NOMO-1 treated with dmso at 0.1 percent for 144 hours (cell line): ENCODE results near the gene ADGRB2.

Source experiments
- DNase-seq: peaks from one replicate; lab custom pipeline; 2025; ENCODE audit not compliant: unreplicated experiment; lab: John Stamatoyannopoulos, UW

Gene ADGRB2

DNA sequence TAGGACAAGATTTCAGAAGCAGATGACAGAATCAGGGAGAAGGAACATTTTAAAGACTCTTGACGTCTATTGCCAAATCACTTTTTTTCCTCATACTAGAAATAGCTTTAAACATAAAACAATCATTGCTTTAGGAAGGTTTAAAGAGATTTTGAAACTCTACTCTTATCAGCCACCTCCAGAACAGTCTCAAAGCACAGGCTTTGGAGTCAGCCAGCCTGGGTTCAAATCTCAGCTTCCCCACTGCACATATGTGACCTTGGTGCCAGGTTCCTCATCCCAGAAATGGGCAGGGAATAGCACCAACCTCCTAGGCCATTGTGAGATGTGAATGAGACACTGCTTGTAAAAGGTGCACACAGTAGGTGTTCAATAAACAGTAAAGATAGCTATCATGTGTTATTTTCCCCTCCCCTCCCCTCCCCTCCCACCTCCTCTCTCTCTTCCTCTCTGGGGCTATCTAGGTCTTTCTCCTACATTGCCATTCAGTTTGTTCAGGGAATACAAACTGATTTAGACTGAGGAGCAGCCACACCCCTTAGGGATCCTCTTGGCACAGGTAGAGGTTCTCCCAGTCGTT is 31.0 kb upstream of the ADGRB2 start:
- DNase-seq = no peak

DNA sequence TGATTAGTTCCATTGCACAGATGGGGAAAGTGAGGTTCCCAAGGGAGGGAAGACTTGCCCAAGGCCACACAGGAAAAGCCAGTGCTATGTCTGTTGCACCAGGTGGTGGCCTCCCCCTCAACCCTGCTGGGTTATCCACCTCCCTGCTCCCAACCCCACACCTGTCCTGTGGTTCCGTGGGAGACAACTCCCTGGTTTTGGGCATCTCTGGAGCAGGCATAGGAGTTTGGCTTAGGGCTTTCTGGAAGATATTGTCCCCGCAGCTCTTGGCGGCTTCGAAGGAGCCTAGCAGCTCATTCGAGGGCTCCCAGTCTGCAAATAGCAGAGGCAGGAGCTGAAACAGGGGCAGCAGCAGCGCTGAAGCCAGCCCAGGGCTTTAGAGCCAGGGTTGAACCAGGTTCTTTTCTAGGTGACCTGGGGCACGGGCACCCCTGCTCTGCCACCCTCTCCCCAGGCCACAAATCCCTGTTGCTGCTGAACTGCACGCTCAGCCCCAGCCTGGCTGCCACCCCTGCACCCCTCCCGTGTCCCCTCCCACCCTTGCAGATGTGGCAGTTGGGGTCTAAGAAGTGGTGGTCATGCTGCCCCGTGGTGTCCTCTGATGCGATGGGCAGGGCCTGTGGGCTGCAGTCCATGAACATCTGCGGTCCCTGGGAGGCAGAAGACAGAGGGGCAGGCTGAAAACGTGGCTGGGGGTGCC is 29.6 kb upstream of the ADGRB2 start:
- no peak for DNase-seq

DNA sequence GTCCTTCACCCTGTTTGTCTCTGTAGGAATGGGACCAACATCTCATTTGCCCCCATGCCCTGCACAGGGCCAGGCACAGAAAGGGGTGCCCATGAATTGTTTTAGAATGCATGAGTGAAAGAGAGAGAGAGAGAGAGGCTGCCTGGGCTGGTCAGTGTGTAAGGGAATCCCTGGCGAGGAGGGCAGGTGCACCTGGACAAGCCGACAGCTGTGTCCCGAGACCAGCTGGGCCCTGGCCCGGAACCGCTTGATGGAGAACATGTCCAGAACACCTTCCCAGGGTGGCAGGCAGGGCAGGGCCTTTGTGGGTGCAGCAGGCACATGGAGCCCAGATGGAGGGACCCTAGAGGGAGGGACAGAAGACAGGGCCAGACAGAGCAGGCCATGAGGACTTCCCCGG is 28.9 kb upstream of the ADGRB2 start:
- DNase-seq = no peak

DNA sequence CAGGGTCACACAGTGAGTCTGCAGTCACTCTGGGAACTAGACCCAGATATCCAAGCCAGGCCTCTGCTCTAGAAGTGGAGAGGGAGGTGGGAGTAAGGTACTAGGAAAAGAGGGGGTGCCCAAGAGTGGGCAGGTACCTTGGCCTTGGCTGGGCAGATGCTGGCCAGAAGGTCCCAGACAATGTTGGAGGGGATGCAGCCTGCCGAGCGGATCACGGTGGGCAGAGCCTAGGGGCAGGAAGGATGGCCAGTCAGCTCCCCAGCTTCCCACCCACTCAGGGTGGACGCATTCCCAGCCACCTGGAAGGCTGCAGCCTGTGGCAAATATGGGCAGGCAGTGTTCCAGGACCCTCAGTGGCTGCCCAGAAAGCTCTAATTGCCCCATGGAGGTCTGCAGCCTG is 28.4 kb upstream of the ADGRB2 start:
- DNase-seq = no peak

DNA sequence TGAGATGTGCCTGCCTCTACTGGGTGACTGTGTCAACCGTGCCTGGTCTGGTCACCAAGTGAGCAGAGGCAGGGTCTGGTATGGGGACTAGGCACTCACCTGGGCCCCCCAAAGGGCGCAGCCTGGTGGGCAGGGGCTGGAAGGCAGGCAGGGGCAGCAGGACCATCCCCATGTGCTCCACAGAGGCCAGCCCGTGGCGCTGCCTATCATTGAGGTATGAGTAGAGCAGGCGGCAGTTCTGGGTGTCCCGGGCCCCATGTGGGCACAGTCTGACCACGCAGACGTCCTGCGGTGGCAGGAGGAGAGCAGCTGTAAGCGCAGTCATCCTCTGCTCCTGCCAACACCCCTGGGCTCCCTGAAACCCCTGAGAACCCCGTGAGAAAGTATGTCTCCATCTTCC is 28.0 kb upstream of the ADGRB2 start:
- no peak for DNase-seq

DNA sequence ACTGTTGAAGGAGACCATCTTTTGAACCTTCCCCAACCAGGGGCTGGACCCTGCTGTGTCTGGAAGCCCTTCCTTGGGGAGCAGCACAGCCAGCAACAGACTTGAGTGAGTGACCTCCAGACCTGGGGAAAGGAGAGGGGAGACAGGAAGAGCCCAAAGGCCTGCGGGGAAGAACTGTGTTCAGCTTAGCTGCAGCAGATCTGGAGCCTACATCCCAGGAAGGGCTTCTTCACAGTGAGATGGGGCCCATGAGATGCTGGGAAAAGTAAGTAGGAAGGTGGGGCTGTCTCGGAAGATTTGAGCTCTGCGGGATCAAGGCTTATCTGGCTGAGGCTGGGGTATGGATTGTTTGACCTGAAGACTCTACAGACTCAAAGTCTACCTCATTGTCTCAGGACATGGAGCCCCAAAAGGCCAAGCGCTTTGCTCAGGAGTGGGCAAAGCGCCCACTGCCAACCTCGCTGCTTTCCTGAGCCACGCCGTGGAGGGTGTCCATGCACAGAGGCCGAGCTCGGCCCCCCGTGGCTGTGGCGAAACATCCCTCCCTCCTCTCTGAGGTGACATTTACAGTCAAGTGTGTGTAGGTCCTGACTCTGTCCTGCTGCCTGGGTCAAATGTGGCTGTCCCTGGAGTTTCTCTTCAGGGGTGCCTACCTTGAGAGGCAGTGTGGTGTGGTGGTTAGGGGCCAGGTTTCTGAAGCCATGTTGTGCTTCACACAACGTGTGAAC is 27.2 kb upstream of the ADGRB2 start:
- no peak for DNase-seq

DNA sequence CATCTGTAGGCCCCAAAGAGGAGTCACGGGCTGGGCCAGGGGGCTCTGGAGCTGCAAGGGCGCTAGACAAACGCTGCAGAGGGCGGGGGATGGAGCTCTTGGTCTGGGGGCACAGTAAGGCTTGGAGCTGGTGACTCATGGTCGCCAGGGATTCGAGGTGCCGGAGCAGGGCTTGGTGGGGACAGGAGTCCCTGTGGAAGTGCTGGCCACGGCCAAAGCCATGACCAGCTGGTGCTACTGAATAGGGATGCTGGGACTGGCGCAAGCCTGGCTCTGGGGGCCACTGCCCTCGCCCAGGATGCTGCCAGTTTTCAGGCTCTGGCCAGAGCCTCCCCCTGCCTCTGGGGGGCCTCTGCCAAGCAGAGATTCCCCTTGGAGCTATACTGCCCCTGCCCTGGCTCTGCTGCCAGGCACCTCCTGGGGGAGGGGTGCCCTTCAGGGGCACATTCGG is 26.5 kb upstream of the ADGRB2 start:
- DNase-seq = no peak

DNA sequence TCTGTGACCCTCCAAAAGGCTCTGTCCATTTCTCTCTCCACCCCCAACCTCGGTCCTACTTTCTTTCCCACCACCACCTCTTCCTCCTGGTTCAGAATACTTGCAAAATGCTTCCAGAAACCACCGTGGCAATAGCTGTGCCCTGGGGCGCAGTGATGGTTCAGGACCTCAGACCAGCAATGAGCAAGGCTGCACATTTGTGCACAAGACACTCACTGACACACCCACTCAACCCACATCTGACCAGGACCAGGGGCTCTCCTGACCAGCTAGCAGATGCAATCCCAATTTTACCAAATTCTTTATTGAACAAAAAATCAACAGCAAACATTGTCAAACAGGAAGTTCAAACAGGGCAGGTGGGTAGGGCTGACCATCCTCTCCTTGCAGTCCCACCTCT is 26.0 kb upstream of the ADGRB2 start:
- no peak for DNase-seq

DNA sequence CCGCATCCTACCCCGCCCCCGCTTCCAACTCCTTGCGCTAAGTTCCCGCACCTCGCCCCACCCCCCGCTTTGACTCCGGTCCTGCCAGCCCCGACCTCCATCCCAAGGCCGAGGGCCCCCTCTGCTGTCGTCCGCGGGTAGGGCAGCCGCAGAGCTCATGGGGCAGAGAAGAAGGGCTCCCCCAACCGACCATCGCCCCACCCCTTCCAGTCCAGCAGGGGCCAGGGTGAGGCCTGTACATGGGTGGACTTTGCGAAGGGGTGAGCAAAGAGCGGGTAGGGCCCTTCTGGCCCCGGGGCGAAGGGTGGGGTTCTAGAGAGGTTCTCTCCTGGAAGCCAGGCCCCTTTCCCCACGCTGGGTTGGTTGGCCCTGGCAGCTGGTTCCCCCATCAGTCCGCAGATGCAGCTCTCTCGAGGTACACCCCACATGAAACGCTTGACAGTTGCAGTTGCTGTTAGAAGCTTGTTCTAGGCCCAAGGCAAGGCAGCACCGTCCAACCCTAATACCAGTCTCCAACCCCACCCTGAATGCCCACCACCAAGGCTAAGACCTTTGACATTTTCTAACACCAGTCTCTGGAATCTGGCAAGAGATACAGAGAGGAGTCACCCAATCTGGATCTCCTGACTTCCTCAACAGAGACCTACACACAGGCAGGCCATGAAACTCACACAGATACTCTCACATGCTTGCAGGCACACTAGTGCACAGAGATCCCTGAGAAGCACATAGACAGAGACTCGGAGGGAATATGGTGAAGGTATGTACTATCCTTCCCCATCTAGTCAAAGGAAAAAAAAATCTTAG is 25.3 kb upstream of the ADGRB2 start:
- peak; percentile 84 for DNase-seq

DNA sequence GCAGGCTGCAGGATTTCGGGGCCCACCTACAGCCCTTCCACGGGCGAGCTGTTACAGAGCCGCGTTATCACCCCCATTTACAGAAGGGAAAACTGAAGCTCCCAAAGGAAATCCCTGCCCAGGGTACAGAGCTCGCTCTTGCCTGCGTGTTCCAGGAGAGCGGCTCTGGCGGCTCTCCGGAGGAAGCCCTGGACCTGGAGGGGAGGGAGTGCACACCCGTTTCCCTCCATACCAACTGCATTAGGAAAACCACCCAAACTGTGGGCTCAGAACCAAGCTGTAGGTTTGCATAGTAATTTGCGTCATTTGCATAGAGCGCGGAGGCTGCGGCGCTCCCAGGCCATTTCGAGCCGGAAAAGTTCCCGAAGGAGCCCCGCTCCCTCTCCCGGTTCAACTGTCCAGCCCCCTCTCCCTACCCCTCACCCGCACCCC is 24.7 kb upstream of the ADGRB2 start:
- DNase-seq = no peak

DNA sequence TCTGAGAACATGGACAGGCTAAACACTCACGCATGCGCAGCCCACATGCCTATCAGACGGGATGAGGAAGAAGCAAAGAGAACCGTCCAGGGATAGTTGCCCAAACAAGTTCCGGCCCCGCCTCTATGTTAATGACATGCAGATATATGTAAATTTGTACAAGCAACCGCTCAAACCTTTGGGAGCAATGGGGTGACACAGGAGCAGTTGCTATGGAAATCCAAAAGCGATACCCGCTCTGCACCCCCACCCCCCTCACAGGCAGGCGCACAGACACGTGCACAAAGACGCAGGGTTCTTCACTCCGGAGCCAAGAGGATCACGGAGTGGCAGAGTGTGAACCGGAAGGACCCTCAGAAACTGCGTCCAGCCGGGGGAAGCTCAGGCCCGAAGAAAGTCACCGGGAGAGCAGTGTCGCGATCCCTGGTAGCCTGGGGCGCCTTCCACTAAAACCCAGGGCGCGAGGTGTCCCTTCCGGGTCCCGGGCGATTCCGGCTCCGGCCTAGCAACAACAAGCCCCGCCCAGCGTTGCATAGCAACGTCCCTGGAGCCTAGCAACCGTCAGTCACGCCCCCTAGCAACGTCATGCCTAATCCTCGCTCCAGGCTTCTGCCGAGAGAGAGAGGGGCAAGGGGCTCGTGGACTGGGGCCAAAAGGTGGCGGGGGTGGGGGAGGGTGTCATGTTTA is 24.1 kb upstream of the ADGRB2 start:
- DNase-seq = peak; percentile 85

DNA sequence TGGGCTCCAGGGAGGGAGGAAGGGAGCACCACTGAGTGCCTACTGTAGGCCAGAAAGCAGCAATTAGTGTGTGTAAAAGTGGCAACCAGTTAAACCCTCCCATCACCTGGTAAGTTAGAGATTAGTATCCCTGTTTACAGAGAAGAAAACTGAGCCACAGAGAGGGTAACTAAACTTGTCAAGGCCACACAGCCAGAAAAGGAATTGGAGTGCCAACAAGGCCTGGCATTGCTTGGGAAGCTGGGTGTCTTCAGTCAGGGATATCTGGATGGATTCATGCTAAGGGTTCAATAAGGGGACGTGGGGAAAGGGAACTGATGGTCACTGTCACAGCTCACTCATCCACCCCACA is 23.6 kb upstream of the ADGRB2 start:
- DNase-seq = no peak

DNA sequence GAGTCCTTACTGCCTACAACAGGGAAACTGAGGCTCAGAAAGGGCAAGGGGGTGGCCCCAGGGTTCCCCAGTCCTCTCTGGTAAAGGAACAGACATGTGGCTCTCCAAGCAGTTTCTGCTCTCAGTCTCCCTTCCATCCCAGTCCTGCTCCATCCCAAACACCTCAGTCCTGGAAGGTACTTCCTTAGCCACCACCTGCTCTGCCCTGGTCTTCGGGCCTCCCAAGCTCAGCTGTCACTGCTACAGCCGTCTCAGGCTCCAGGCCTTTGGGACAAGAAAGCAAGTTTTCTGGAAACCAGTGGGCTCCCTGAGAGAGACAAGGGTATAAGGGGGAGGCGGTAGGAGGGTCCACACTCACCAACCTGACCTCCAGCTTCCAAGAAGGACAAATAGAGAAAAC is 23.1 kb upstream of the ADGRB2 start:
- DNase-seq = no peak

DNA sequence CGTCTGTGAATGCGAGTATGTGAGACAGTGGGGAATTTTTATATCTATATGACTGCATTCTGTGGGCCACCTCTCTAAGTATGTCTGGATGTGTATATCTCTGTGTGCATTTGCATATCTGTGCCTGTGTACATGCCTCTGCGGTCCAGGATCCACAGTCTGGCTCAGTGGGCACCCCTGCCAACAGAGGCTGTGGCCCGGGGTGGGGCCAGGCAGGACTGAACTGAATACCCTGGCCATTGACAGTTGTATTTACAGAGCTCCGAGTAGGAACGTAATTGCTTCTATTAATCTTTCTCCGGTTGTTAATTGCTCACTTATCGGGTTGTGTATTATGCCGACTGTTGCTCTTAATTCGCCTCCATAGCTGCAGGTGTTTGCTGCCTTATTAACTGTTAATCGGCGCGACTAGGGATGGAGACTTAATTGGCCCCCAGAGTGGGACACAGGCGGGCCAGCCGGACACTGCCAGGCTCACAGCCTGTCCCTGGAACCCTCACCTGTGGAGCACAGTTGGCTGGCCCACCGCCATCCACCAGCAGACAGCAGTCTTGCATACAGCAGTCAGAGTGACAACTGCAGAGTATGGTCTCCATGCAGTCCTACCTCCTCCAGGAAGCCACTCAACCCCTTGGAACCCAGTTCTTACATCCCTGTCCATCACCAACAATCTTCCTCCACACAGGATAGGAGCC is 22.4 kb upstream of the ADGRB2 start:
- DNase-seq = no peak

DNA sequence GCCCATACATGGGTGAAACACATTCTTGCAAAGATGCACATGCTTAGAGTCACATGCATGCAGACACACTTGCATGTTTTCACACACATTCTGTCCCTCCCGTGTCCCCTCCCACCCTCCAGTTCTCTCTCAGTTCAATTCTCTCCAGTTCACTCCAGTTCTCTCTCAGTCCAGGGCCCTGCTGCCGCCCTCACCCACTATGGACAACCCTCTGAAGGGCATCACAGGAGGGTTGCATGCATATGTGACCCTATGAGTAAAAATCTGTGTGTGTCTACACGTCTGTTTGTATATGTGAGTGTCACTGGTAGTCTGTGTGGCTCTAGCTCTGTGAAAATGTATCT is 21.8 kb upstream of the ADGRB2 start:
- no peak for DNase-seq

DNA sequence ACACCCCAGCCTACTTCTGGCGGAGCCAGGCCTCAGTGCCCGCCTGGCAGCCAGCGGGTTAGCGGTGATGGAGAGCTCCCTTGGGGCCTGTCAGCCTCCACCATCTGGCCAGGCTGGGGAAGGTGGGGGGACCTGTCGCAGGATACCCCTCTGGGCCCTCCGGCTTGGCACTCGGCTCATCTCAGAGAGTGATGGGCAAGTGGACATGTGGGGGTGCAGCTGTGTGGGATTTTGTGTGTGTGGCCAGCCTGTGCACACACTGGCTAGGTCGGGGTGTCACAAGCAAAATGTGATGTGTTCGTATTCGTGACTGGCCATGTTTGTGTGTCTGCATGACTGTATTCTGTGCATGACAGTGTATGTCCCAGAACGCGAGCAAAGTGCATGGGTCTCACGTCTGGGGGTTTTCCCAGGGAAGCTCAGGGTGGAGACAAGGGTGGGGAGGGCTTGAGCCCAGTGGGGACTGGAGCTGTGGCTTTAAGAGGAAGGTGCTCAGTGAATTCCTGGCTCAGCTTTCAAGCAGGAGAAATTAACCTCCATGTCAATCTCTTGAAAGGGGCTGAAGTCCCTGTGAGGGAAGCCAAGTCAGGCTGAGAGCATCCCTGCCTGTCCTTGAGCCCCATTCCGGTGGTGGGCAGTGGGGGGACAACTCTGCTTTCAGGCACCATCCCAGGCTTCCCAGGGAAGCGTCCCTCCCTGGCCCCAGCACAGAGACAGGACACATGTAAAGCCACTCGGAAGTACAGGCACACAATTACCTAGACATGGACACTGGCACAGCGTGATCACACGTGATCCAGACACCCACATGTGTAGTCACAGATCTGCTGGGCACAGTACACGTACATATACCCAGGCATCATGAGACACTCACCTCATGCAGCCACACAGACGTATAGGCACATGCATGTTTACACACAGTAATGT is 21.1 kb upstream of the ADGRB2 start:
- no peak for DNase-seq

DNA sequence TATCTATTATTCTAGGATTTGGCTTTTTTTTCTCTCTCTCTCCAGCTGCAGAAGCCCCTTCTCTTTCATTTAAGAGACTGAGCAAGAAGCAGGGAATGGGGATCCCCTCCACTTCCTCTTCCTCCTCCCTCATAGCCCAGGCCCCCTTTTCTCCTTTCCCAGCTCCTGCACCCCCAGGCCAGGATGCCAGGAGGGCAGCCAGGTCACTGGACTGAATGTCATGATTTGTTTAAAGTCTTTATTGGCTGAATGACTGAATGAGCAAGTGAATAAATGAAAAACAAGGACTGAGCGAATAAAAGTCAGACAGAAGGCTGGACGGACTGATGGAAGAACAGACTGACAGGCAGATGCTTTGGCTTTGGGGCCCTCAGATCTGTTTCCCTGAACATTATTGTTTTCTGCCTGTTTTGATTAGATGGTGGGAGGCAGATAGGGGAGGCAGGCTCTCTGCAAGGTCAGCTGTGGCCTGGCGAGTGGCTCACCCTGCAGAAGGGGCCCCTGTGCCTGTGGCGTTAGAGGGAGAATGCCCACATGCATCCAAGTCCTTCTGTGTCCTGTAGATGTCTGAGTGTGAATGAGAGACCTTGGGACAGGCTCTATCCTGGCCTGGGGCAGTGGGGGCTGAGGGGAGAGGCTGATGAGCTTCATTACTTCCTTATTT is 20.3 kb upstream of the ADGRB2 start:
- no peak for DNase-seq

DNA sequence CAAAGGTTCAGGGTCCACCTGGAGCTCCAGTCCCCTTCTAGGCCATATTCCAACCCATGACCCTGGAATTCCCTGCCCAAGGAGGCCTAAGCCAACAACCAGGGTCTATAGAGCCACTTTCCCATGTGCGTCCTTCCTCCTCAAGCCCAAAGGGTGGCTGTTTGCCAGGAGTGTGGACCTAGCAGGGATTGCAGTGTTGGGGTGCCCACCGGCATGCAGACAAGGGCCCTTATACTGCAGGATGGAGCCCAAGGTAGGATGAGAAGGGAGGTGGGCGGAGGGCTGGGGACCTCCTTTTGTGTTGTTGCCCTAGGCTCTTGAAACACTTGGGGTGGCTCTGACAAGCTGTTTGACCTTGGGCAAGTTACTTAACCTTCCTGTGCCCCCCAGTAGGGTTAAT is 19.7 kb upstream of the ADGRB2 start:
- DNase-seq = no peak
